Keratinocyte (primary cell): ENCODE data around the gene XRRA1. TPM values are rescaled to one million over a fixed set of nuclear protein-coding genes. Genes with fewer than 3 reads are reported as not detected.

Source experiments
- DNase-seq: peaks from one replicate; pipeline ENCODE4 v3.0.0-alpha.2; 2011; ENCODE audit warnings: low read depth, missing footprints, low spot score
- FAIRE-seq: peaks from 2 replicates; lab custom pipeline; 2011; peaks lifted over from hg19 to GRCh38; lab: Jason Lieb, UNC
- H2AFZ ChIP-seq: 2 replicates; pipeline ENCODE4 v1.6.0; 2012; ENCODE audit warnings: low read length, control low read depth, inconsistent platforms; ENCODE audit not compliant: control insufficient read depth
- H3K27ac ChIP-seq: 2 replicates; pipeline ENCODE4 v1.5.1; 2011; ENCODE audit warnings: low read length; ENCODE audit not compliant: control insufficient read depth, insufficient read depth
- H3K27me3 ChIP-seq: 3 replicates; pipeline ENCODE4 v1.6.0; 2011; ENCODE audit warnings: low read length; ENCODE audit not compliant: control insufficient read depth, insufficient read depth; ENCODE audit errors: extremely low read depth
- H3K36me3 ChIP-seq, 2 experiments: 2 replicates in 1 of 2; 3 replicates in 1 of 2; pipeline ENCODE4 v1.5.1; 2011; ENCODE audit warnings: low read length in 2 of 2, mild to moderate bottlenecking in 1 of 2; ENCODE audit not compliant: control insufficient read depth in 2 of 2, insufficient read depth in 2 of 2; ENCODE audit errors: extremely low read depth in 1 of 2
- H3K4me1 ChIP-seq: 3 replicates; pipeline ENCODE4 v1.5.1; 2011; ENCODE audit warnings: low read length; ENCODE audit not compliant: control insufficient read depth, insufficient read depth; ENCODE audit errors: extremely low read depth
- H3K4me2 ChIP-seq: 3 replicates; pipeline ENCODE4 v1.6.0; 2011; ENCODE audit warnings: low read depth, low read length; ENCODE audit not compliant: control insufficient read depth, insufficient read depth; ENCODE audit errors: extremely low read depth
- H3K4me3 ChIP-seq, 3 experiments: fragments of 200-600 bp in 1 of 3; sonication (generic) in 1 of 3; 2 replicates in 2 of 3; 3 replicates in 1 of 3; pipeline ENCODE4 v1.5.1; 2011 to 2016; ENCODE audit warnings: low read length in 3 of 3, mild to moderate bottlenecking in 3 of 3, control low read depth in 2 of 3, inconsistent platforms in 1 of 3, low read depth in 1 of 3, mixed read lengths in 1 of 3, mixed run types in 1 of 3, moderate library complexity in 1 of 3; ENCODE audit not compliant: control insufficient read depth in 2 of 3, insufficient read depth in 2 of 3; ENCODE audit errors: extremely low read depth in 1 of 3
- H3K79me2 ChIP-seq: 2 replicates; pipeline ENCODE4 v1.6.0; 2012; ENCODE audit warnings: low read length; ENCODE audit not compliant: control insufficient read depth, insufficient read depth
- H3K9ac ChIP-seq: 3 replicates; pipeline ENCODE4 v1.6.0; 2011; ENCODE audit warnings: low read length; ENCODE audit not compliant: control insufficient read depth, insufficient read depth; ENCODE audit errors: extremely low read depth
- H3K9me1 ChIP-seq: 3 replicates; pipeline ENCODE4 v1.6.0; 2011; ENCODE audit warnings: low read length; ENCODE audit not compliant: control insufficient read depth, insufficient read depth; ENCODE audit errors: extremely low read depth
- H3K9me3 ChIP-seq: 2 replicates; pipeline ENCODE4 v1.5.1; 2012; ENCODE audit warnings: low read depth, low read length; ENCODE audit not compliant: control insufficient read depth
- H4K20me1 ChIP-seq: 3 replicates; pipeline ENCODE4 v1.6.0; 2011; ENCODE audit warnings: low read length; ENCODE audit not compliant: control insufficient read depth, insufficient read depth; ENCODE audit errors: extremely low read depth
- CTCF ChIP-seq, 3 experiments: IDR thresholded peaks in 1 of 3; conservative IDR thresholded peaks in 1 of 3; optimal IDR thresholded peaks in 1 of 3; 2 replicates in 2 of 3; 3 replicates in 1 of 3; pipeline versions ENCODE3 to v1.5.1; 2011; ENCODE audit warnings: low read length in 3 of 3, mild to moderate bottlenecking in 3 of 3, moderate library complexity in 2 of 3, control low read depth in 1 of 3, inconsistent platforms in 1 of 3; ENCODE audit not compliant: insufficient read depth in 2 of 3; ENCODE audit errors: extremely low read depth in 1 of 3
- EZH2 ChIP-seq: IDR thresholded peaks from one replicate; pipeline ENCODE4 v1.6.1; 2012; ENCODE audit warnings: inconsistent platforms, mild to moderate bottlenecking, low read length, moderate library complexity
- dilution Hi-C: fragments of 300-500 bp; cut with MboI; formaldehyde crosslinking; loops from one replicate; pipeline ENCODE4 v1.7.0; 2020; ENCODE audit warnings: low sequenced_read_pairs; ENCODE audit not compliant: extremely low pct_ligation_motif_present
- polyA plus RNA-seq, 5 experiments: library from polyadenylated mRNA; depleted of rRNA in 3 of 5; stranded (reverse) in 3 of 5; stranded (forward) in 1 of 5; unstranded in 1 of 5; fragments of >200 nt; gene quantifications; 1 replicate in 1 of 5; 2 replicates in 3 of 5; 3 replicates in 1 of 5; pipeline versions ENCODE4 v1.2.1 to v1.2.3, GENCODE V29; 2011 to 2012; ENCODE audit warnings: missing spikeins in 2 of 5, low read depth in 1 of 5, low replicate concordance in 1 of 5

The XRRA1 gene
- polyA plus RNA-seq, 1 donor (not counting 4 experiments of a cell fraction or from before 2014, with no cell fraction given) = 9.1 TPM

- FAIRE-seq (peak; percentile 41), DNase-seq (peak; percentile 21)
- H3K79me2 ChIP-seq = peaks cover 19% of the 10 kb centered on the region
- H3K9me3 ChIP-seq = no peaks in the 10 kb centered on the region
- H3K9me1 ChIP-seq = no peaks in the 10 kb centered on the region
- dilution Hi-C loops = no loop called here
- H3K36me3 ChIP-seq = peaks cover 0 to 4% of the 10 kb centered on the region in 2 experiments
- no peaks in the 10 kb centered on the region for H3K27me3 ChIP-seq
- no peaks in the 10 kb centered on the region for H4K20me1 ChIP-seq
- peaks cover 21% of the 10 kb centered on the region for H3K4me1 ChIP-seq
- TF ChIP-seq EZH2 (no peak), CTCF (optimal IDR thresholded peaks at IDR 0.05 in 1 of 3, IDR thresholded peaks at IDR 0.05 in 1 of 3, conservative IDR thresholded peaks at IDR 0.05 in 1 of 3; ENCODE audit: extremely low read depth in 1 of 3, insufficient read depth in 2 of 3, low read length in 3 of 3) (no peak)
- H3K4me2 ChIP-seq = peak within 1 kb of the TSS; percentile 99
- H2AFZ ChIP-seq = peak within 1 kb of the TSS; percentile 83
- H3K9ac ChIP-seq = peak within 1 kb of the TSS; percentile 80
- H3K27ac ChIP-seq = peak within 1 kb of the TSS; percentile 75
- H3K4me3 ChIP-seq = peak within 1 kb of the TSS; percentile 74 to 85 (median 84)
Measured at GRCh38 chr11:74988541-74989259, 39.8 kb upstream of the XRRA1 start, which contains the start of gene NEU3. Gene NEU3 (plus strand): TSS chr11:74988933. CDS start chr11:74989061, 128 bp downstream.

GRCh38 chr11:74984730-74985129 is 35.8 kb upstream of the XRRA1 start:
- no peaks in the 10 kb centered on the region for H3K9me3 ChIP-seq
- no peak for FAIRE-seq
- H3K4me3 ChIP-seq = no peak overlapping the region
- dilution Hi-C loops = no loop called here
- H3K9me1 ChIP-seq = no peaks in the 10 kb centered on the region
- H3K27ac ChIP-seq = no peak overlapping the region
- H3K27me3 ChIP-seq = no peaks in the 10 kb centered on the region
- H3K4me1 ChIP-seq = peaks cover 6% of the 10 kb centered on the region
- H3K79me2 ChIP-seq = peaks cover 3% of the 10 kb centered on the region
- no peaks in the 10 kb centered on the region for H4K20me1 ChIP-seq
- no peak overlapping the region for H3K4me2 ChIP-seq
- no peak overlapping the region for H2AFZ ChIP-seq
- no peak overlapping the region for H3K9ac ChIP-seq
- no peak for DNase-seq
- TF ChIP-seq EZH2 = no peak
- no peak for TF ChIP-seq CTCF (optimal IDR thresholded peaks at IDR 0.05 in 1 of 3, IDR thresholded peaks at IDR 0.05 in 1 of 3, conservative IDR thresholded peaks at IDR 0.05 in 1 of 3; ENCODE audit: extremely low read depth in 1 of 3, insufficient read depth in 2 of 3, low read length in 3 of 3)
- H3K36me3 ChIP-seq = peaks cover 3 to 4% of the 10 kb centered on the region in 2 experiments
